GM23338 (cell line): ENCODE data around the gene TPO. TPM values are rescaled to one million over a fixed set of nuclear protein-coding genes. Genes with fewer than 3 reads are reported as not detected.

ENCODE experiments used
- ATAC-seq: fragments of 200-7000 bp; cut with Tn5 transposase; 3 replicates; pipeline ENCODE4 v1.9.1; 2020
- DNase-seq: peaks from one replicate; pipeline ENCODE4 v3.0.0-alpha.2; 2015; ENCODE audit warnings: low spot score
- H2AFZ ChIP-seq: fragments of 200-600 bp; sonication (generic); 2 replicates; pipeline ENCODE4 v1.8.0; 2016; ENCODE audit warnings: antibody characterized with exemption, mild to moderate bottlenecking, moderate library complexity
- H3F3A ChIP-seq: fragments of 200-600 bp; sonication (generic); replicated peaks from 2 replicates; pipeline ENCODE4 v1.8.0; 2017; ENCODE audit warnings: antibody characterized with exemption, mixed run types, low read depth
- H3K27ac ChIP-seq: fragments of 200-600 bp; sonication (generic); 2 replicates; pipeline ENCODE4 v1.6.1; 2016; ENCODE audit warnings: low read depth
- H3K27me3 ChIP-seq: fragments of 200-600 bp; sonication (generic); 2 replicates; pipeline ENCODE4 v1.8.0; 2016; ENCODE audit warnings: mild to moderate bottlenecking, mixed run types, moderate library complexity; ENCODE audit not compliant: insufficient read depth
- H3K36me3 ChIP-seq: fragments of 200-600 bp; sonication (generic); 2 replicates; pipeline ENCODE4 v1.8.0; 2016; ENCODE audit warnings: mild to moderate bottlenecking; ENCODE audit not compliant: insufficient read depth
- H3K4me1 ChIP-seq: fragments of 200-600 bp; sonication (generic); 2 replicates; pipeline ENCODE4 v1.8.0; 2016; ENCODE audit warnings: mild to moderate bottlenecking, moderate library complexity; ENCODE audit not compliant: insufficient read depth
- H3K4me2 ChIP-seq: fragments of 200-600 bp; sonication (generic); 2 replicates; pipeline ENCODE4 v1.7.1; 2017; ENCODE audit warnings: mixed run types
- H3K4me3 ChIP-seq: fragments of 200-600 bp; sonication (generic); 2 replicates; pipeline ENCODE4 v1.6.1; 2016; ENCODE audit warnings: mixed run types
- H3K79me2 ChIP-seq: fragments of 200-600 bp; sonication (generic); replicated peaks from 2 replicates; pipeline ENCODE4 v1.8.0; 2017; ENCODE audit warnings: mild to moderate bottlenecking; ENCODE audit not compliant: insufficient read depth
- H3K9me2 ChIP-seq: fragments of 200-600 bp; sonication (generic); 2 replicates; pipeline ENCODE4 v1.8.0; 2017; ENCODE audit not compliant: insufficient read depth
- H4K20me1 ChIP-seq: fragments of 200-600 bp; sonication (generic); replicated peaks from 2 replicates; pipeline ENCODE4 v1.8.0; 2017; ENCODE audit warnings: mild to moderate bottlenecking; ENCODE audit not compliant: insufficient read depth
- H3K27ac Mint-ChIP-seq: 2 replicates; pipeline ENCODE4 v1.8.0; 2020; ENCODE audit warnings: inconsistent platforms, mild to moderate bottlenecking, moderate library complexity, mixed read lengths
- H3K27me3 Mint-ChIP-seq: 3 replicates; pipeline ENCODE4 v1.8.0; 2022; ENCODE audit warnings: low read depth, mild to moderate bottlenecking, moderate library complexity, mixed read lengths, inconsistent platforms; ENCODE audit not compliant: insufficient read depth, poor library complexity
- H3K36me3 Mint-ChIP-seq: 3 replicates; pipeline ENCODE4 v1.8.0; 2021; ENCODE audit warnings: low read depth, mild to moderate bottlenecking, inconsistent platforms, moderate library complexity, mixed read lengths
- H3K4me1 Mint-ChIP-seq: 3 replicates; pipeline ENCODE4 v1.8.0; 2020; ENCODE audit warnings: mild to moderate bottlenecking, inconsistent platforms, mixed read lengths
- H3K4me3 Mint-ChIP-seq: 3 replicates; pipeline ENCODE4 v1.8.0; 2021; ENCODE audit warnings: moderate library complexity, mild to moderate bottlenecking, inconsistent platforms, mixed read lengths
- H3K9me3 Mint-ChIP-seq: 3 replicates; pipeline ENCODE4 v1.8.0; 2020; ENCODE audit warnings: moderate library complexity, mild to moderate bottlenecking, inconsistent platforms, mixed read lengths
- CREB1 ChIP-seq: fragments of 250-450 bp; sonication (Bioruptor Pico); IDR thresholded peaks from 2 replicates; pipeline ENCODE4 v1.5.0; 2020; ENCODE audit warnings: low read depth, mild to moderate bottlenecking, moderate library complexity
- EZH2 ChIP-seq: fragments of 200-600 bp; sonication (generic); IDR thresholded peaks from one replicate; pipeline ENCODE4 v1.8.0; 2017; ENCODE audit warnings: antibody characterized with exemption, mild to moderate bottlenecking, low read depth; ENCODE audit not compliant: unreplicated experiment
- EZH2phosphoT487 ChIP-seq: fragments of 200-600 bp; sonication (generic); IDR thresholded peaks from one replicate; pipeline ENCODE4 v1.8.1; 2018; ENCODE audit warnings: antibody characterized with exemption; ENCODE audit not compliant: unreplicated experiment
- JUNB ChIP-seq: IDR thresholded peaks from one replicate; pipeline ENCODE4 v1.6.1; 2016; ENCODE audit warnings: antibody characterized with exemption; ENCODE audit not compliant: unreplicated experiment
- NANOG ChIP-seq: IDR thresholded peaks from 2 replicates; pipeline ENCODE4 v1.6.1; 2016; ENCODE audit warnings: antibody characterized with exemption, borderline replicate concordance
- POLR2AphosphoS5 ChIP-seq: IDR thresholded peaks from 2 replicates; pipeline ENCODE4 v1.6.1; 2016; ENCODE audit warnings: antibody characterized with exemption, low read depth
- STAT1 ChIP-seq: IDR thresholded peaks from one replicate; pipeline ENCODE4 v1.6.1; 2016; ENCODE audit warnings: antibody characterized with exemption; ENCODE audit not compliant: unreplicated experiment
- ZNF114 ChIP-seq: fragments of 250-450 bp; sonication (Bioruptor Pico); IDR thresholded peaks from 2 replicates; pipeline ENCODE4 v1.5.0; 2020; ENCODE audit warnings: mild to moderate bottlenecking, moderate library complexity
- ZNF331 ChIP-seq: fragments of 250-450 bp; sonication (Bioruptor Pico); IDR thresholded peaks from 2 replicates; pipeline ENCODE4 v1.5.0; 2020; ENCODE audit warnings: low read depth, mild to moderate bottlenecking, moderate library complexity
- long read RNA-seq: library from polyadenylated mRNA; unstranded; transcript quantifications from one replicate; pipeline ENCODE4 v2.0.0, GENCODE V29; 2020; ENCODE audit not compliant: unreplicated experiment
- polyA plus RNA-seq: library from polyadenylated mRNA; unstranded; fragments of >200 nt; fragmentation: Nextera tagmentation; extraction: Ambion mirVana; gene quantifications from 2 replicates; pipeline ENCODE4 v1.2.1, GENCODE V29; 2016
- total RNA-seq: library from RNA; depleted of rRNA; stranded (reverse); fragments of >200 nt; shearing (Covaris generic); gene quantifications from 2 replicates; pipeline ENCODE4 v1.2.3, GENCODE V29; 2014; rRNA removed
- TF ChIP-seq, protein P1 (sequence below), 2 experiments: fragments of 200-600 bp in 1 of 2; sonication (generic) in 1 of 2; conservative IDR thresholded peaks; 2 replicates each; pipeline versions ENCODE4 v1.5.1 to v1.6.1; 2016 to 2017; ENCODE audit warnings: antibody characterized with exemption in 2 of 2, low read depth in 2 of 2, mild to moderate bottlenecking in 2 of 2, moderate library complexity in 1 of 2
- TF ChIP-seq, protein P2 (sequence below): IDR thresholded peaks from 2 replicates; pipeline ENCODE4 v1.6.1; 2016; ENCODE audit warnings: antibody characterized with exemption
- TF ChIP-seq, protein P3 (sequence below): fragments of 250-450 bp; sonication (Bioruptor Pico); IDR thresholded peaks from 2 replicates; pipeline ENCODE4 v1.5.0; 2020; ENCODE audit warnings: mild to moderate bottlenecking, moderate library complexity
- TF ChIP-seq, protein P4 (sequence below): IDR thresholded peaks from one replicate; pipeline ENCODE4 v1.6.1; 2018; ENCODE audit warnings: antibody characterized with exemption; ENCODE audit not compliant: unreplicated experiment

Gene TPO
- total RNA-seq (not detected in 2 replicates), polyA plus RNA-seq (0.31 and 0.74 TPM in 2 replicates)
- long read RNA-seq, partial matches to known transcripts = 0 of 1 reads
- long read RNA-seq, other reads (novel, unspliced or antisense) = 1 of 1 reads

DNA sequence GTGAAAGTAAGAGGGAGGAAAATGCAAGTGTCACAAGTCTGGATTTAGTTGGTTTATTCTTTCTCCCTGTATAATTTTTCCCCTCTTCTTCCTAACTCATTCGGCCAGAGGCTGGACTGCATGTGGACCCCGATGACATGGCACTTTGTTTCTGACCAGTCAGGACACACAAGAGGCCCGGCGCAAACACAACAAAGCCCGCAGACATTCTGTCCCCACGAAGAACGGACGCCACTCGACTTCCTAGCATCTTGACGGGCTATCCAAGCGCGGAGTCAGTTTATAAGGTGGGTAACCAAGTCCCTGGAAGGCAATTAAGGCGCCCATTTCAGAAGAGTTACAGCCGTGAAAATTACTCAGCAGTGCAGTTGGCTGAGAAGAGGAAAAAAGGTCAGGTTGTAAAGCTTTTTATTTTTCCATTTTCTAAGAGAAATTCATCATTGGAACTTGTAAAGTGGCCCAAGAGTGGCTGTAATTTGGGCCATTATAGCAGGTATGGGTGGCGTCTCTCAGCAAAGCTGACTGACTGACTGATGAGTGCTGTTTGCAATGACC lies at the start of gene TPO:
Gene TPO, plus strand, starts transcription at position 308 of the 555 bp plus-strand sequence. CDS start 946 bp downstream, outside the sequence.
- Histone ChIP-seq H4K20me1 (no peaks in the 10 kb centered on the region), H3K27me3 (no peaks in the 10 kb centered on the region), H2AFZ (no peak within 1 kb of the TSS), H3K4me3 (no peak within 1 kb of the TSS), H3K4me2 (no peak within 1 kb of the TSS), H3F3A (no peaks in the 10 kb centered on the region), H3K27ac (no peak within 1 kb of the TSS), H3K79me2 (no peaks in the 10 kb centered on the region), H3K9me2 (0 out of 2 replicates have a peak, but pooled peaks cover 6% of the 10 kb centered on the region), H3K36me3 (no peaks in the 10 kb centered on the region), H3K4me1 (no peaks in the 10 kb centered on the region)
- TF ChIP-seq CREB1 = no peak
- no peak for TF ChIP-seq POLR2AphosphoS5
- no peak for TF ChIP-seq STAT1
- TF ChIP-seq EZH2 = no peak
- TF ChIP-seq, protein P1, sequence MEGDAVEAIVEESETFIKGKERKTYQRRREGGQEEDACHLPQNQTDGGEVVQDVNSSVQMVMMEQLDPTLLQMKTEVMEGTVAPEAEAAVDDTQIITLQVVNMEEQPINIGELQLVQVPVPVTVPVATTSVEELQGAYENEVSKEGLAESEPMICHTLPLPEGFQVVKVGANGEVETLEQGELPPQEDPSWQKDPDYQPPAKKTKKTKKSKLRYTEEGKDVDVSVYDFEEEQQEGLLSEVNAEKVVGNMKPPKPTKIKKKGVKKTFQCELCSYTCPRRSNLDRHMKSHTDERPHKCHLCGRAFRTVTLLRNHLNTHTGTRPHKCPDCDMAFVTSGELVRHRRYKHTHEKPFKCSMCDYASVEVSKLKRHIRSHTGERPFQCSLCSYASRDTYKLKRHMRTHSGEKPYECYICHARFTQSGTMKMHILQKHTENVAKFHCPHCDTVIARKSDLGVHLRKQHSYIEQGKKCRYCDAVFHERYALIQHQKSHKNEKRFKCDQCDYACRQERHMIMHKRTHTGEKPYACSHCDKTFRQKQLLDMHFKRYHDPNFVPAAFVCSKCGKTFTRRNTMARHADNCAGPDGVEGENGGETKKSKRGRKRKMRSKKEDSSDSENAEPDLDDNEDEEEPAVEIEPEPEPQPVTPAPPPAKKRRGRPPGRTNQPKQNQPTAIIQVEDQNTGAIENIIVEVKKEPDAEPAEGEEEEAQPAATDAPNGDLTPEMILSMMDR (conservative IDR thresholded peaks at IDR 0.05; ENCODE audit: low read depth in 2 of 2) = no peak
- no peak for TF ChIP-seq ZNF331 (CRISPR knock-in tag)
- TF ChIP-seq, protein P2, sequence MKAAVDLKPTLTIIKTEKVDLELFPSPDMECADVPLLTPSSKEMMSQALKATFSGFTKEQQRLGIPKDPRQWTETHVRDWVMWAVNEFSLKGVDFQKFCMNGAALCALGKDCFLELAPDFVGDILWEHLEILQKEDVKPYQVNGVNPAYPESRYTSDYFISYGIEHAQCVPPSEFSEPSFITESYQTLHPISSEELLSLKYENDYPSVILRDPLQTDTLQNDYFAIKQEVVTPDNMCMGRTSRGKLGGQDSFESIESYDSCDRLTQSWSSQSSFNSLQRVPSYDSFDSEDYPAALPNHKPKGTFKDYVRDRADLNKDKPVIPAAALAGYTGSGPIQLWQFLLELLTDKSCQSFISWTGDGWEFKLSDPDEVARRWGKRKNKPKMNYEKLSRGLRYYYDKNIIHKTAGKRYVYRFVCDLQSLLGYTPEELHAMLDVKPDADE = no peak
- TF ChIP-seq, protein P3, sequence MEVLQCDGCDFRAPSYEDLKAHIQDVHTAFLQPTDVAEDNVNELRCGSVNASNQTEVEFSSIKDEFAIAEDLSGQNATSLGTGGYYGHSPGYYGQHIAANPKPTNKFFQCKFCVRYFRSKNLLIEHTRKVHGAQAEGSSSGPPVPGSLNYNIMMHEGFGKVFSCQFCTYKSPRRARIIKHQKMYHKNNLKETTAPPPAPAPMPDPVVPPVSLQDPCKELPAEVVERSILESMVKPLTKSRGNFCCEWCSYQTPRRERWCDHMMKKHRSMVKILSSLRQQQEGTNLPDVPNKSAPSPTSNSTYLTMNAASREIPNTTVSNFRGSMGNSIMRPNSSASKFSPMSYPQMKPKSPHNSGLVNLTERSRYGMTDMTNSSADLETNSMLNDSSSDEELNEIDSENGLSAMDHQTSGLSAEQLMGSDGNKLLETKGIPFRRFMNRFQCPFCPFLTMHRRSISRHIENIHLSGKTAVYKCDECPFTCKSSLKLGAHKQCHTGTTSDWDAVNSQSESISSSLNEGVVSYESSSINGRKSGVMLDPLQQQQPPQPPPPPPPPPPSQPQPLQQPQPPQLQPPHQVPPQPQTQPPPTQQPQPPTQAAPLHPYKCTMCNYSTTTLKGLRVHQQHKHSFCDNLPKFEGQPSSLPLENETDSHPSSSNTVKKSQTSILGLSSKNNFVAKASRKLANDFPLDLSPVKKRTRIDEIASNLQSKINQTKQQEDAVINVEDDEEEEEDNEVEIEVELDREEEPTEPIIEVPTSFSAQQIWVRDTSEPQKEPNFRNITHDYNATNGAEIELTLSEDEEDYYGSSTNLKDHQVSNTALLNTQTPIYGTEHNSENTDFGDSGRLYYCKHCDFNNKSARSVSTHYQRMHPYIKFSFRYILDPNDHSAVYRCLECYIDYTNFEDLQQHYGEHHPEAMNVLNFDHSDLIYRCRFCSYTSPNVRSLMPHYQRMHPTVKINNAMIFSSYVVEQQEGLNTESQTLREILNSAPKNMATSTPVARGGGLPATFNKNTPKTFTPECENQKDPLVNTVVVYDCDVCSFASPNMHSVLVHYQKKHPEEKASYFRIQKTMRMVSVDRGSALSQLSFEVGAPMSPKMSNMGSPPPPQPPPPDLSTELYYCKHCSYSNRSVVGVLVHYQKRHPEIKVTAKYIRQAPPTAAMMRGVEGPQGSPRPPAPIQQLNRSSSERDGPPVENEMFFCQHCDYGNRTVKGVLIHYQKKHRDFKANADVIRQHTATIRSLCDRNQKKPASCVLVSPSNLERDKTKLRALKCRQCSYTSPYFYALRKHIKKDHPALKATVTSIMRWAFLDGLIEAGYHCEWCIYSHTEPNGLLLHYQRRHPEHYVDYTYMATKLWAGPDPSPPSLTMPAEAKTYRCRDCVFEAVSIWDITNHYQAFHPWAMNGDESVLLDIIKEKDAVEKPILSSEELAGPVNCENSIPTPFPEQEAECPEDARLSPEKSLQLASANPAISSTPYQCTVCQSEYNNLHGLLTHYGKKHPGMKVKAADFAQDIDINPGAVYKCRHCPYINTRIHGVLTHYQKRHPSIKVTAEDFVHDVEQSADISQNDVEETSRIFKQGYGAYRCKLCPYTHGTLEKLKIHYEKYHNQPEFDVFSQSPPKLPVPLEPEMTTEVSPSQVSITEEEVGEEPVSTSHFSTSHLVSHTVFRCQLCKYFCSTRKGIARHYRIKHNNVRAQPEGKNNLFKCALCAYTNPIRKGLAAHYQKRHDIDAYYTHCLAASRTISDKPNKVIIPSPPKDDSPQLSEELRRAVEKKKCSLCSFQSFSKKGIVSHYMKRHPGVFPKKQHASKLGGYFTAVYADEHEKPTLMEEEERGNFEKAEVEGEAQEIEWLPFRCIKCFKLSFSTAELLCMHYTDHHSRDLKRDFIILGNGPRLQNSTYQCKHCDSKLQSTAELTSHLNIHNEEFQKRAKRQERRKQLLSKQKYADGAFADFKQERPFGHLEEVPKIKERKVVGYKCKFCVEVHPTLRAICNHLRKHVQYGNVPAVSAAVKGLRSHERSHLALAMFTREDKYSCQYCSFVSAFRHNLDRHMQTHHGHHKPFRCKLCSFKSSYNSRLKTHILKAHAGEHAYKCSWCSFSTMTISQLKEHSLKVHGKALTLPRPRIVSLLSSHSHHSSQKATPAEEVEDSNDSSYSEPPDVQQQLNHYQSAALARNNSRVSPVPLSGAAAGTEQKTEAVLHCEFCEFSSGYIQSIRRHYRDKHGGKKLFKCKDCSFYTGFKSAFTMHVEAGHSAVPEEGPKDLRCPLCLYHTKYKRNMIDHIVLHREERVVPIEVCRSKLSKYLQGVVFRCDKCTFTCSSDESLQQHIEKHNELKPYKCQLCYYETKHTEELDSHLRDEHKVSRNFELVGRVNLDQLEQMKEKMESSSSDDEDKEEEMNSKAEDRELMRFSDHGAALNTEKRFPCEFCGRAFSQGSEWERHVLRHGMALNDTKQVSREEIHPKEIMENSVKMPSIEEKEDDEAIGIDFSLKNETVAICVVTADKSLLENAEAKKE (CRISPR knock-in tag) = no peak
- TF ChIP-seq, protein P4, sequence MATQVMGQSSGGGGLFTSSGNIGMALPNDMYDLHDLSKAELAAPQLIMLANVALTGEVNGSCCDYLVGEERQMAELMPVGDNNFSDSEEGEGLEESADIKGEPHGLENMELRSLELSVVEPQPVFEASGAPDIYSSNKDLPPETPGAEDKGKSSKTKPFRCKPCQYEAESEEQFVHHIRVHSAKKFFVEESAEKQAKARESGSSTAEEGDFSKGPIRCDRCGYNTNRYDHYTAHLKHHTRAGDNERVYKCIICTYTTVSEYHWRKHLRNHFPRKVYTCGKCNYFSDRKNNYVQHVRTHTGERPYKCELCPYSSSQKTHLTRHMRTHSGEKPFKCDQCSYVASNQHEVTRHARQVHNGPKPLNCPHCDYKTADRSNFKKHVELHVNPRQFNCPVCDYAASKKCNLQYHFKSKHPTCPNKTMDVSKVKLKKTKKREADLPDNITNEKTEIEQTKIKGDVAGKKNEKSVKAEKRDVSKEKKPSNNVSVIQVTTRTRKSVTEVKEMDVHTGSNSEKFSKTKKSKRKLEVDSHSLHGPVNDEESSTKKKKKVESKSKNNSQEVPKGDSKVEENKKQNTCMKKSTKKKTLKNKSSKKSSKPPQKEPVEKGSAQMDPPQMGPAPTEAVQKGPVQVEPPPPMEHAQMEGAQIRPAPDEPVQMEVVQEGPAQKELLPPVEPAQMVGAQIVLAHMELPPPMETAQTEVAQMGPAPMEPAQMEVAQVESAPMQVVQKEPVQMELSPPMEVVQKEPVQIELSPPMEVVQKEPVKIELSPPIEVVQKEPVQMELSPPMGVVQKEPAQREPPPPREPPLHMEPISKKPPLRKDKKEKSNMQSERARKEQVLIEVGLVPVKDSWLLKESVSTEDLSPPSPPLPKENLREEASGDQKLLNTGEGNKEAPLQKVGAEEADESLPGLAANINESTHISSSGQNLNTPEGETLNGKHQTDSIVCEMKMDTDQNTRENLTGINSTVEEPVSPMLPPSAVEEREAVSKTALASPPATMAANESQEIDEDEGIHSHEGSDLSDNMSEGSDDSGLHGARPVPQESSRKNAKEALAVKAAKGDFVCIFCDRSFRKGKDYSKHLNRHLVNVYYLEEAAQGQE = no peak
- TF ChIP-seq EZH2phosphoT487 = no peak
- TF ChIP-seq ZNF114 (CRISPR knock-in tag) = no peak
- no peak for TF ChIP-seq JUNB
- TF ChIP-seq NANOG = no peak
- DNase-seq (no peak), ATAC-seq (no peak)
- peaks cover 14% of the 10 kb centered on the region for H3K27me3 Mint-ChIP-seq
- H3K27ac Mint-ChIP-seq = 0 out of 2 replicates have a peak within 1 kb of the TSS, but pooled peaks have one; percentile 20
- no peak within 1 kb of the TSS for H3K4me3 Mint-ChIP-seq
- H3K9me3 Mint-ChIP-seq = no peaks in the 10 kb centered on the region
- no peaks in the 10 kb centered on the region for H3K36me3 Mint-ChIP-seq
- peaks cover 22% of the 10 kb centered on the region for H3K4me1 Mint-ChIP-seq
